Nephron progenitor cell (in vitro differentiated cells): Measurements from ENCODE around the gene HTT.

Experiments
- DNase-seq: peaks from one replicate; pipeline ENCODE4 v3.0.0; 2021
- H3K27ac Mint-ChIP-seq: 2 replicates; pipeline ENCODE4 v1.8.0; 2021; ENCODE audit warnings: mild to moderate bottlenecking, moderate library complexity, mixed read lengths
- H3K27me3 Mint-ChIP-seq: 2 replicates; pipeline ENCODE4 v1.8.0; 2021; ENCODE audit warnings: mild to moderate bottlenecking, low read depth, mixed read lengths; ENCODE audit not compliant: poor library complexity
- H3K36me3 Mint-ChIP-seq: 2 replicates; pipeline ENCODE4 v1.8.0; 2021; ENCODE audit warnings: low read depth, mixed read lengths
- H3K4me1 Mint-ChIP-seq: 2 replicates; pipeline ENCODE4 v1.8.0; 2021; ENCODE audit warnings: mixed read lengths
- H3K4me3 Mint-ChIP-seq: 2 replicates; pipeline ENCODE4 v1.8.0; 2021; ENCODE audit warnings: mild to moderate bottlenecking, moderate library complexity, mixed read lengths
- H3K9me3 Mint-ChIP-seq: 2 replicates; pipeline ENCODE4 v1.8.0; 2021; ENCODE audit warnings: mild to moderate bottlenecking, moderate library complexity, mixed read lengths
- CTCF ChIP-seq: fragments of 200-600 bp; sonication (generic); IDR thresholded peaks from 2 replicates; pipeline ENCODE4 v1.5.0; 2021; ENCODE audit warnings: antibody characterized with exemption

The HTT gene

GRCh38 chr4:3074078-3074845, at the start of gene HTT, which contains the start of gene HTT-AS:
Gene HTT (plus strand): TSS chr4:3074681. CDS start chr4:3074826, 145 bp downstream.
Gene HTT-AS (minus strand): TSS chr4:3074538.
- Mint-ChIP-seq H3K27ac (peak within 1 kb of the TSS; percentile 100), H3K27me3 (peaks cover 15% of the 10 kb centered on the region), H3K4me3 (peak within 1 kb of the TSS; percentile 96)

GRCh38 chr4:3025881-3026280, 48.6 kb upstream of the HTT start:
- no peak for DNase-seq
- Mint-ChIP-seq H3K9me3 (peaks cover 12% of the 10 kb centered on the region), H3K4me1 (peaks cover 4% of the 10 kb centered on the region), H3K4me3 (no peak overlapping the region), H3K27me3 (peaks cover 8% of the 10 kb centered on the region), H3K27ac (no peak overlapping the region), H3K36me3 (peaks cover 5% of the 10 kb centered on the region)
- no peak for TF ChIP-seq CTCF

More at GRCh38 chr4:3074078-3074845, at the start of gene HTT, which contains the start of gene HTT-AS:
- peaks cover 43% of the 10 kb centered on the region for H3K4me1 Mint-ChIP-seq
- peak; percentile 99 for DNase-seq
- H3K9me3 Mint-ChIP-seq, result no peaks in the 10 kb centered on the region
- TF ChIP-seq CTCF, result no peak
- H3K36me3 Mint-ChIP-seq, result peaks cover 11% of the 10 kb centered on the region

GRCh38 chr4:3026540-3026939, 47.9 kb upstream of the HTT start:
- Mint-ChIP-seq H3K27me3 (peaks cover 8% of the 10 kb centered on the region), H3K9me3 (peaks cover 12% of the 10 kb centered on the region), H3K36me3 (peaks cover 5% of the 10 kb centered on the region), H3K4me3 (no peak overlapping the region), H3K4me1 (peaks cover 10% of the 10 kb centered on the region), H3K27ac (no peak overlapping the region)
- no peak for DNase-seq
- no peak for TF ChIP-seq CTCF

GRCh38 chr4:3029464-3029863, 45.0 kb upstream of the HTT start:
- Mint-ChIP-seq H3K4me1 (peaks cover 26% of the 10 kb centered on the region), H3K36me3 (no peaks in the 10 kb centered on the region), H3K9me3 (no peaks in the 10 kb centered on the region), H3K27ac (no peak overlapping the region), H3K4me3 (no peak overlapping the region), H3K27me3 (peaks cover 3% of the 10 kb centered on the region)
- TF ChIP-seq CTCF, result no peak
- DNase-seq, result no peak

- no peak for DNase-seq
- no peaks in the 10 kb centered on the region for H3K36me3 Mint-ChIP-seq
- H3K4me3 Mint-ChIP-seq, result no peak overlapping the region
- H3K9me3 Mint-ChIP-seq, result no peaks in the 10 kb centered on the region
- peaks cover 26% of the 10 kb centered on the region for H3K4me1 Mint-ChIP-seq
- no peak overlapping the region for H3K27ac Mint-ChIP-seq
- H3K27me3 Mint-ChIP-seq, result peaks cover 3% of the 10 kb centered on the region
- TF ChIP-seq CTCF, result no peak
Observed at GRCh38 chr4:3030566-3031356, 43.7 kb upstream of the HTT start.
